ENCODE results near the gene GPR171.

DNA sequence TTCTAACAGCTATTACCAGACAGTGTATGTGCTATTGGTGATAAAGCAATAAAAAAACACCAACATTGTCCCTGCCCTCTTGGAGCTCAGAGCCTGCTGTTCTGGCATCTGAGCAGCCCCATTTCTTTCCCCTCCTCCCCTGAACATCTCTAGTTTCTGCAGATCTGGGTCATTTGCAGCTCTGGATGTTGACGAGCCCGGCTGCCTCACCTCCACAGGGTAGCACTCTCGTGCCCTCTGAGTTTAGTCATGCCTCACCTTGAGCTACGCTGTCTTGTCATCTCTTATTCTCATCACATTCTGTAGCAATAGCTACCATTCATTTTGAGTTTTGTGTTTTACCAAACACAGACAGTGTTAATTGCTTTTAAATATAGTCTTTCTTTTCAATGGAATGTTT is 30.0 kb upstream of the GPR171 start:
- TF ChIP-seq, protein P1, sequence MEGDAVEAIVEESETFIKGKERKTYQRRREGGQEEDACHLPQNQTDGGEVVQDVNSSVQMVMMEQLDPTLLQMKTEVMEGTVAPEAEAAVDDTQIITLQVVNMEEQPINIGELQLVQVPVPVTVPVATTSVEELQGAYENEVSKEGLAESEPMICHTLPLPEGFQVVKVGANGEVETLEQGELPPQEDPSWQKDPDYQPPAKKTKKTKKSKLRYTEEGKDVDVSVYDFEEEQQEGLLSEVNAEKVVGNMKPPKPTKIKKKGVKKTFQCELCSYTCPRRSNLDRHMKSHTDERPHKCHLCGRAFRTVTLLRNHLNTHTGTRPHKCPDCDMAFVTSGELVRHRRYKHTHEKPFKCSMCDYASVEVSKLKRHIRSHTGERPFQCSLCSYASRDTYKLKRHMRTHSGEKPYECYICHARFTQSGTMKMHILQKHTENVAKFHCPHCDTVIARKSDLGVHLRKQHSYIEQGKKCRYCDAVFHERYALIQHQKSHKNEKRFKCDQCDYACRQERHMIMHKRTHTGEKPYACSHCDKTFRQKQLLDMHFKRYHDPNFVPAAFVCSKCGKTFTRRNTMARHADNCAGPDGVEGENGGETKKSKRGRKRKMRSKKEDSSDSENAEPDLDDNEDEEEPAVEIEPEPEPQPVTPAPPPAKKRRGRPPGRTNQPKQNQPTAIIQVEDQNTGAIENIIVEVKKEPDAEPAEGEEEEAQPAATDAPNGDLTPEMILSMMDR (IDR thresholded peaks at IDR 0.05; ENCODE audit: low read length), result no peak
- no peak for TF ChIP-seq EZH2 (optimal IDR thresholded peaks at IDR 0.05; ENCODE audit: low read depth, low read length)
- no peak for TF ChIP-seq EZH2phosphoT487 (IDR thresholded peaks at IDR 0.05; ENCODE audit: low read length)

All from MM.1S (cell line).